GM19455 (cell line): ENCODE results near the gene CCDC7.
"Not testable (repeated sequence)": the region's sequence is repeated elsewhere in the genome, so short reads cannot be mapped to it uniquely, and the experiment has no call there.

Source experiments
- ATAC-seq: cut with Tn5 transposase; IDR thresholded peaks from one replicate; pipeline ENCODE4 v1.9.1; 2021; ENCODE audit not compliant: unreplicated experiment

CCDC7 gene

DNA sequence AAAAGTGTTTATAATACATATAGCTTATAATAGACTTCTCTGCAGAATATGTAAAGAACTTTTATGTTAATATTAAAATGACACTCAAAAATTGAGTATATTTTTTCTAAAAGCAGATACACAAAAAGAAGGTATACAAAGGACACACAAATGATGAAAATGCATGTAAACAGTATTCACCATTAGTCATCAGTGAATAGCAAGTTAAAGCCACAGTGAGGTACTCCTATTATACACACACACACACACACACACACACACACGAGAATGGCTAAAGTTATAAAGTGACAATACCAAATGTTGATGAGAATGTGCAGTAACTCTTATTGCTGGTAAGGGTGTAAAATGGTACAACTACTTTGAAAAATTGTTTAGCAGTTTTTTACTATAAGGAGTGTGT lies 419.2 kb downstream of the CCDC7 start:
- no peak for ATAC-seq

DNA sequence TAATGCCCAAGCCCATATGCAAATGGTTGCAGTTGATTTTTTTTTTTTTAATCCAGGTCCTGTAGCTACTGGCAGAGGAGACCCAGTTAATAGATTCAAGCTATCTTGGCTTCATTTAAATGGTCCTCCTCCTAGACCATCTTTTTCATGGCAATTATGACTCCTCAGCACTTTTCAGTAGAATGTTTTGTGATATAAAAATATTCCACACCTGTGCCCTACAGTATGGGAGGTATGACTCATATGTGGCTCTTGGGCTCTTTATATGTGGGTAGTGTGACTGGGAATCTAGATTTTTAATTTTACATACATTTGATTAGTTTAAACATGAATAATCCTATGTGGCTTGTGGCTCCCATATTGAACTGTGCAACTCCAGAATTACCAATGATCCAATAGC lies 432.0 kb downstream of the CCDC7 start:
- no peak for ATAC-seq

DNA sequence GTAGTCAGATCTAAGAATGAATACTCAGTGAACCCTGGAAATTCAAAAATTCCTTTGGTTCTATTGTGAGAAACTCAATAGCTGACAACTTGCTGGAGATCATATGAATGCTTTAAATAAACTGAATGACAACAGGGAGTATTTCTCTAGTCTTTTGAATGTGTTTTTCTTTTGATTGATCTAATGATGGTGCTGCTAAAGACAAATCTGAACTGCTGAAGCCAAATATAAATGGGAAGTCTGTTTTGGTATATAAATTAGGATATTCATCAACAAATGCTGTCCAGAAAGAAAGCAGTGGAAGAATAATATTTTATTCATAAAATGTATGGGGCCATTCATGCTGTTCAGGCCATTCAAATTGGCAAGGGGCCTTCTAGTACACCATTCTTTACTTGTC lies 432.7 kb downstream of the CCDC7 start:
- no peak for ATAC-seq

GRCh38 chr10:32882076-32882475 lies 436.1 kb downstream of the CCDC7 start:
- ATAC-seq = no peak

- ATAC-seq = no peak
Measured at GRCh38 chr10:32887481-32887880, 441.5 kb downstream of the CCDC7 start.

GRCh38 chr10:32888161-32888927 lies 442.4 kb downstream of the CCDC7 start:
- ATAC-seq = no peak

GRCh38 chr10:32889631-32890212 lies 443.8 kb downstream of the CCDC7 start:
- ATAC-seq = no peak

- no peak for ATAC-seq
Measured at GRCh38 chr10:32890444-32890843, 444.5 kb downstream of the CCDC7 start.

- ATAC-seq = no peak
Measured at GRCh38 chr10:32891261-32891660, 445.3 kb downstream of the CCDC7 start.

DNA sequence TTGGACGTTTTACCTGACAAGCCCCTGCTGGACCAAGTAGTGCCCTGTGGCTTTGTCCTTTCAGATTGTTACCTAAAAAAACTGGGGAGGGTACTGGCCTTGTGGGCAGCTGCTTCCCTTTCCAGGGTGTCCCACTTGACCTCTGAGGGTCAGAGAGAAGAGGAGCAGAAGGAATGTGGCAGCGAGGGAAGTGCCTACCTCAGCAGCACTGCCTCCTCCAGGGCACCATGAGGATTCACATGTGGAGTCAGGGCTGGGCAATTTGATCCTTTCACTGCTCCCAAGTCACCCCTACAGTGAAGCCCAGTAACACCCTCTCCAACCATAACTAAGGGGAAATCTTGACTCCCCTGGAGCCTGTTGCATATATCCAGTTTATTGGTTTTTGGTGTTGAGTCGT lies 447.5 kb downstream of the CCDC7 start:
- ATAC-seq = no peak

- ATAC-seq = no peak
Measured at GRCh38 chr10:32893916-32894664, 448.1 kb downstream of the CCDC7 start.

GRCh38 chr10:32895200-32895968 lies 449.4 kb downstream of the CCDC7 start:
- ATAC-seq = not testable (repeated sequence)

- no peak for ATAC-seq
Measured at GRCh38 chr10:32901815-32902214, 455.9 kb downstream of the CCDC7 start.

DNA sequence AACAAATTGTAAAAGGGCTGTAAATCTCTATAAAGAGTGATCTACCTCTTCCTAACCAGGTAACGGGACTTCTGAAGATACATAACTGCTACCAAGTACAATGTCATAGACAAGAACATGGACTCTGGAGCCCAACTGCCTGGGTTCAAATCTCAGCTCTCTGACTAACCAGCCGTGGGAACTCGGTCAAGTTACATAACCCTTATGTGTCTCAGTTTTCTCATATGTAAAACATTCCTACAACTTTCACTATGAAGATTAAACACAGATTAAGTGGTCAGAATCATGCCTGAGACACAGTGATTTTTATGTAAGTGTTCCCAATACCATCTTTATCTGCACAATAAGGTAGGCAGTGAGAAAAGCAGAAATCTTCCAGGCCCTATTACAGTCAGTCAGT lies 459.5 kb downstream of the CCDC7 start:
- no peak for ATAC-seq

DNA sequence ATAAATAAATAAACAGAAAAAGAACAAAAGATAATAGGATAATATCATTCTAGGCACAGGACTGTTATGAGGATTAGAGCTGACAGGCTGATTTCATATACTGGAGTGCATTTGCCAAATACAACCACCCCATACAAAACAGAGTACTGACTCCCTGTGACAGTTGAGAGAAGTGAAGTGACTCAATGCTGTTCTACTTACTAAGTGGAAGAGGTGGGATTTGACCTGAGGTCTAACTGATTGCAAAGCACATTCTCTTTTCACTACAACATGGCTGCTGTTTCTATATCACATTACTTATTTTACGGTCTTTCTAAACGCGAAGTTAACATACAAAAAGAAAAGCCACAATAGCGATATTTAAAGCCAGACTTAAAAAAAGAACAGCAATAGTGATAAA lies 460.7 kb downstream of the CCDC7 start:
- no peak for ATAC-seq

DNA sequence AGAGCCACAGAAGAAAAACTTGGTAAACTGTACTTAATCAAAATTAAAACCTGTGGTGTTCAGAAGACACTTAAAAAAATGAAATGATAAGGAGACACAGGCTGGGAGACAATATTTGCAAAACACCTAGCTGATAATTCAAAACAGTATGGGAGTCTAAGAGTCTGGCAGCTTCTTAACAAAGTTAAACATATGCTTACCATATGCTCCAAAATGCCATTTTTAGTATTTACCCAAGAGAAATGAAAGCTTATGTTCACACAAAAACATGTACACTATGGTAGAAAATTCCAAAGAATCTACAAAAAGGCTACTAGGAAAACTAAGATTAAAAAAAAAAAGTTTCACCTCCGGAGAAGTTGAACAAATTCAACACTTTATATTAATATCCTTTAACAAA lies 463.5 kb downstream of the CCDC7 start:
- ATAC-seq = no peak

GRCh38 chr10:32909970-32910369 lies 464.0 kb downstream of the CCDC7 start:
- ATAC-seq = not testable (repeated sequence)

- no peak for ATAC-seq
Measured at GRCh38 chr10:32911285-32912016, 465.5 kb downstream of the CCDC7 start.

GRCh38 chr10:32917817-32918216 lies 471.9 kb downstream of the CCDC7 start:
- not testable (repeated sequence) for ATAC-seq

GRCh38 chr10:32922170-32922569 lies 476.2 kb downstream of the CCDC7 start:
- no peak for ATAC-seq

- no peak for ATAC-seq
Measured at GRCh38 chr10:32923134-32923533, 477.2 kb downstream of the CCDC7 start.
